Neural cell (in vitro differentiated cells): Measurements from ENCODE around the gene PLEKHG3. TPM values are rescaled to one million over a fixed set of nuclear protein-coding genes. Genes with fewer than 3 reads are reported as not detected.

ENCODE experiments used
- H2AFZ ChIP-seq: fragments of 200-600, 300-800 bp; sonication (generic), shearing (Covaris generic); 2 replicates; pipeline ENCODE4 v1.6.0; 2014; ENCODE audit warnings: low read depth, mild to moderate bottlenecking, antibody characterized with exemption, low read length, moderate library complexity
- H3F3A ChIP-seq: fragments of 200-600 bp; shearing (Covaris generic); 2 replicates; pipeline ENCODE4 v1.6.1; 2016; ENCODE audit warnings: mild to moderate bottlenecking, moderate library complexity, mixed read lengths, antibody characterized with exemption, low read length; ENCODE audit not compliant: insufficient read depth, poor library complexity, severe bottlenecking
- H3K27ac ChIP-seq: fragments of 200-600, 300-800 bp; sonication (generic), shearing (Covaris generic); 2 replicates; pipeline ENCODE4 v1.5.1; 2014; ENCODE audit warnings: mild to moderate bottlenecking, low read length, moderate library complexity
- H3K27me3 ChIP-seq: fragments of 300-800, 200-600 bp; sonication (generic), shearing (Covaris generic); 2 replicates; pipeline ENCODE4 v1.6.0; 2014; ENCODE audit warnings: mild to moderate bottlenecking, low read depth, low read length, moderate library complexity; ENCODE audit not compliant: insufficient read depth
- H3K36me3 ChIP-seq: fragments of 300-800, 200-600 bp; sonication (generic), shearing (Covaris generic); 2 replicates; pipeline ENCODE4 v1.5.1; 2014; ENCODE audit warnings: mild to moderate bottlenecking, antibody characterized with exemption, low read length, moderate library complexity; ENCODE audit not compliant: insufficient read depth
- H3K4me2 ChIP-seq: fragments of 300-800, 200-600 bp; sonication (generic), shearing (Covaris generic); 2 replicates; pipeline ENCODE4 v1.6.0; 2014; ENCODE audit warnings: mild to moderate bottlenecking, low read length
- H3K4me3 ChIP-seq: fragments of 300-800, 200-600 bp; sonication (generic), shearing (Covaris generic); 2 replicates; pipeline ENCODE4 v1.5.1; 2014; ENCODE audit warnings: mild to moderate bottlenecking, low read length, moderate library complexity
- H3K79me2 ChIP-seq: fragments of 200-600 bp; shearing (Covaris generic); replicated peaks from 2 replicates; pipeline ENCODE4 v1.6.0; 2014; ENCODE audit warnings: mild to moderate bottlenecking, low read length, moderate library complexity; ENCODE audit not compliant: insufficient read depth
- H3K9ac ChIP-seq: fragments of 300-800, 200-600 bp; sonication (generic), shearing (Covaris generic); 2 replicates; pipeline ENCODE4 v1.6.1; 2016; ENCODE audit warnings: mild to moderate bottlenecking, low read length, mixed read lengths
- H3K9me2 ChIP-seq: fragments of 200-600 bp; shearing (Covaris generic); 2 replicates; pipeline ENCODE4 v1.6.1; 2016; ENCODE audit warnings: mild to moderate bottlenecking, low read length, mixed read lengths; ENCODE audit not compliant: insufficient read depth
- H3K9me3 ChIP-seq: fragments of 200-600, 300-800 bp; sonication (generic), shearing (Covaris generic); 2 replicates; pipeline ENCODE4 v1.6.1; 2016; ENCODE audit warnings: mild to moderate bottlenecking, mixed run types, low read length, moderate library complexity, mixed read lengths
- H4K20me1 ChIP-seq: fragments of 200-600 bp; shearing (Covaris generic); 2 replicates; pipeline ENCODE4 v1.6.1; 2016; ENCODE audit warnings: mild to moderate bottlenecking, mixed run types; ENCODE audit not compliant: insufficient read depth
- EP300 ChIP-seq: fragments of 450-650 bp; conservative IDR thresholded peaks from 2 replicates; pipeline ENCODE4 v1.6.1; 2014; ENCODE audit warnings: antibody characterized with exemption, mild to moderate bottlenecking, moderate library complexity; ENCODE audit not compliant: poor library complexity, severe bottlenecking
- EZH2 ChIP-seq: fragments of 200-600, 300-800 bp; shearing (Covaris generic), sonication (generic); IDR thresholded peaks from 2 replicates; pipeline ENCODE4 v1.6.1; 2014; ENCODE audit warnings: antibody characterized with exemption, low read length, borderline replicate concordance, mild to moderate bottlenecking; ENCODE audit not compliant: insufficient read depth, poor library complexity, severe bottlenecking
- MXI1 ChIP-seq: fragments of 450-650 bp; conservative IDR thresholded peaks from 2 replicates; pipeline ENCODE4 v1.6.1; 2014; ENCODE audit warnings: antibody characterized with exemption, mild to moderate bottlenecking; ENCODE audit not compliant: poor library complexity, severe bottlenecking
- POLR2AphosphoS5 ChIP-seq: IDR thresholded peaks from 2 replicates; pipeline ENCODE4 v1.6.1; 2012
- RAD21 ChIP-seq: fragments of 450-650 bp; conservative IDR thresholded peaks from 2 replicates; pipeline ENCODE4 v1.6.1; 2014; ENCODE audit warnings: antibody characterized with exemption, mild to moderate bottlenecking, moderate library complexity
- REST ChIP-seq: IDR thresholded peaks from 2 replicates; pipeline ENCODE4 v1.6.1; 2012; ENCODE audit warnings: borderline replicate concordance
- SMC3 ChIP-seq: fragments of 450-650 bp; conservative IDR thresholded peaks from 2 replicates; pipeline ENCODE4 v1.6.1; 2014; ENCODE audit warnings: antibody characterized with exemption, mild to moderate bottlenecking, moderate library complexity; ENCODE audit not compliant: poor library complexity
- TAF1 ChIP-seq: IDR thresholded peaks from 2 replicates; pipeline ENCODE4 v1.6.1; 2012; ENCODE audit warnings: low read depth
- polyA plus RNA-seq: library from polyadenylated mRNA; depleted of rRNA; stranded (reverse); fragments of >200 nt; gene quantifications from 2 replicates; pipeline ENCODE4 v1.2.3, GENCODE V29; 2014
- TF ChIP-seq, protein P1 (sequence below): fragments of 450-650 bp; IDR thresholded peaks from 2 replicates; pipeline ENCODE4 v1.5.1; 2014; ENCODE audit warnings: antibody characterized with exemption, mild to moderate bottlenecking, moderate library complexity; ENCODE audit not compliant: poor library complexity, severe bottlenecking

PLEKHG3 gene
- polyA plus RNA-seq, 1 donor from 2014 or later, result 15.8 TPM

DNA sequence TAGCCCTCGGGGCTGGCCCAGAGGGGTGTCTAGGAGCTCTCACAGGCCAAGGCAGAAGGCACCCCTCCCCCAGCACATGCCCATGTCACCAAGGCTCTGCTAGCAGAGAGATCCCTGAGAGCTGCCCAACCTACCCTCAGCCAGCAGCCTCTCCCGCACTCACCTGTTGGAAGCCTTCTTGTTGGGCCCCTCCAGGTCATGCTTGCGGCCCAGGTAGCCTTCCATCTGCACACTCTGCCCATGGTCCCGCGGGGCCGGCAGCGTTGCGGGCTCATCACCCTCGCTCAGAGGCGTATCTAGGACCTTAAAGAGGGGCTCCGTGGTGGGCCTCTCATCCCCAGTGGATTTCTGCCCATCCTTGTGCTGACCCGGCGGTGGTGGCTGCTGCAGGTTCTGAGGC, 49.1 kb downstream of the PLEKHG3 start:
- Histone ChIP-seq H3K4me3 (no peak overlapping the region), H4K20me1 (no peaks in the 10 kb centered on the region), H3K79me2 (no peaks in the 10 kb centered on the region), H2AFZ (no peak overlapping the region), H3F3A (no peaks in the 10 kb centered on the region), H3K9ac (no peak overlapping the region), H3K4me2 (no peak overlapping the region), H3K27me3 (no peaks in the 10 kb centered on the region), H3K9me3 (no peaks in the 10 kb centered on the region), H3K36me3 (no peaks in the 10 kb centered on the region), H3K9me2 (no peaks in the 10 kb centered on the region), H3K27ac (no peak overlapping the region)
- TF ChIP-seq TAF1 (no peak), EZH2 (no peak), RAD21 (no peak), EP300 (no peak), POLR2AphosphoS5 (no peak), REST (no peak)
- TF ChIP-seq, protein P1, sequence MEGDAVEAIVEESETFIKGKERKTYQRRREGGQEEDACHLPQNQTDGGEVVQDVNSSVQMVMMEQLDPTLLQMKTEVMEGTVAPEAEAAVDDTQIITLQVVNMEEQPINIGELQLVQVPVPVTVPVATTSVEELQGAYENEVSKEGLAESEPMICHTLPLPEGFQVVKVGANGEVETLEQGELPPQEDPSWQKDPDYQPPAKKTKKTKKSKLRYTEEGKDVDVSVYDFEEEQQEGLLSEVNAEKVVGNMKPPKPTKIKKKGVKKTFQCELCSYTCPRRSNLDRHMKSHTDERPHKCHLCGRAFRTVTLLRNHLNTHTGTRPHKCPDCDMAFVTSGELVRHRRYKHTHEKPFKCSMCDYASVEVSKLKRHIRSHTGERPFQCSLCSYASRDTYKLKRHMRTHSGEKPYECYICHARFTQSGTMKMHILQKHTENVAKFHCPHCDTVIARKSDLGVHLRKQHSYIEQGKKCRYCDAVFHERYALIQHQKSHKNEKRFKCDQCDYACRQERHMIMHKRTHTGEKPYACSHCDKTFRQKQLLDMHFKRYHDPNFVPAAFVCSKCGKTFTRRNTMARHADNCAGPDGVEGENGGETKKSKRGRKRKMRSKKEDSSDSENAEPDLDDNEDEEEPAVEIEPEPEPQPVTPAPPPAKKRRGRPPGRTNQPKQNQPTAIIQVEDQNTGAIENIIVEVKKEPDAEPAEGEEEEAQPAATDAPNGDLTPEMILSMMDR, result no peak

DNA sequence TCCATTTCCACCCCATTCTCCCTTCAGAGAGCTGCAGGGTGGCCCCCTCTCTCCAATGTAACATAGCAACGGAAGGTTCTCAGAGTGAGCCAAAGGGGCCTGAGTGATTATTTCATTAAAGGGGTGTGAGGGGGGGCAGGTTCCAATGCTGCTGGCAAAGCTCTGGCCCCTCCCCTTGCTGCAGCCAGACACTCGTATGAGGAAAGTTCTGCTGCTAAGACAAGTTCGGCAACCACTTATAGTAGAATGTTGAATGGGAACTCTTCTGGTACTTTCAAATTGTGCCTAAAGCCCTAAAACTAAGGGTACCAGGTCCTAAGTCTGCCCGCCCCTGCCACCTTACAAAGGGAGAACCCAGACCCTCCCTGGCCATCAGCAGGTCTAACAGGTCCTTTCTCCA, 49.8 kb downstream of the PLEKHG3 start:
- Histone ChIP-seq H3K27me3 (no peaks in the 10 kb centered on the region), H3K4me2 (no peak overlapping the region), H3K79me2 (no peaks in the 10 kb centered on the region), H3K4me3 (no peak overlapping the region), H3K9me3 (no peaks in the 10 kb centered on the region), H4K20me1 (no peaks in the 10 kb centered on the region), H2AFZ (no peak overlapping the region), H3K9ac (no peak overlapping the region), H3F3A (no peaks in the 10 kb centered on the region), H3K36me3 (no peaks in the 10 kb centered on the region), H3K27ac (no peak overlapping the region), H3K9me2 (no peaks in the 10 kb centered on the region)
- no peak for TF ChIP-seq EZH2
- no peak for TF ChIP-seq RAD21
- TF ChIP-seq MXI1, result no peak
- TF ChIP-seq POLR2AphosphoS5, result no peak
- TF ChIP-seq SMC3, result no peak
- no peak for TF ChIP-seq REST
- TF ChIP-seq, protein P1, result no peak
- TF ChIP-seq EP300, result no peak
- TF ChIP-seq TAF1, result no peak
